GM19193 (cell line): Measurements from ENCODE around the gene GPR25.

Experiments
- POLR2A ChIP-seq: IDR thresholded peaks from 4 replicates; pipeline ENCODE4 v1.6.1; 2011; ENCODE audit not compliant: insufficient read depth, insufficient read length; ENCODE audit errors: extremely low read depth

The GPR25 gene

GRCh38 chr1:200899451-200899915 is 26.7 kb downstream of the GPR25 start:
- TF ChIP-seq POLR2A: no peak

- TF ChIP-seq POLR2A: no peak
Measured at GRCh38 chr1:200899954-200900867, 27.4 kb downstream of the GPR25 start.

GRCh38 chr1:200900877-200901276 is 28.1 kb downstream of the GPR25 start:
- TF ChIP-seq POLR2A: no peak

- TF ChIP-seq POLR2A: no peak
Measured at GRCh38 chr1:200901350-200901749, 28.6 kb downstream of the GPR25 start.

- TF ChIP-seq POLR2A: no peak
Measured at GRCh38 chr1:200901796-200902444, 29.1 kb downstream of the GPR25 start.

- no peak for TF ChIP-seq POLR2A
Measured at GRCh38 chr1:200903793-200904192, 31.0 kb downstream of the GPR25 start.

GRCh38 chr1:200904772-200905171 is 32.0 kb downstream of the GPR25 start:
- TF ChIP-seq POLR2A: no peak

- no peak for TF ChIP-seq POLR2A
Measured at GRCh38 chr1:200905411-200906052, 32.8 kb downstream of the GPR25 start.

- TF ChIP-seq POLR2A: no peak
Measured at GRCh38 chr1:200906491-200906890, 33.7 kb downstream of the GPR25 start.

- TF ChIP-seq POLR2A: no peak
Measured at GRCh38 chr1:200907611-200908097, 34.9 kb downstream of the GPR25 start.

- no peak for TF ChIP-seq POLR2A
Measured at GRCh38 chr1:200908191-200908868, 35.5 kb downstream of the GPR25 start.

GRCh38 chr1:200909071-200909470 is 36.3 kb downstream of the GPR25 start:
- TF ChIP-seq POLR2A: no peak

- no peak for TF ChIP-seq POLR2A
Measured at GRCh38 chr1:200909757-200910239, 37.0 kb downstream of the GPR25 start.

- no peak for TF ChIP-seq POLR2A
Measured at GRCh38 chr1:200911361-200911760, 38.6 kb downstream of the GPR25 start.
